Mucosa of descending colon (tissue), 3 donors: ENCODE results near the gene CD177. TPM values are rescaled to one million over a fixed set of nuclear protein-coding genes. Genes with fewer than 3 reads are reported as not detected.
"Not testable (repeated sequence)": the region's sequence is repeated elsewhere in the genome, so short reads cannot be mapped to it uniquely, and the experiment has no call there.

ENCODE experiments used
- ATAC-seq: fragments of 200-7000 bp; cut with Tn5 transposase; one replicate; pipeline ENCODE4 v1.9.1; 2020; ENCODE audit warnings: mild to moderate bottlenecking, moderate library complexity
- DNase-seq, 3 donors: peaks; one replicate each; pipeline ENCODE4 v3.0.0-alpha.2; 2020
- H3K36me3 ChIP-seq: fragments of 200-600 bp; one replicate; pipeline ENCODE4 v1.8.0; 2021; ENCODE audit warnings: low read depth, mild to moderate bottlenecking
- H3K4me1 ChIP-seq: fragments of 200-600 bp; one replicate; pipeline ENCODE4 v1.8.0; 2021; ENCODE audit warnings: low read depth, mild to moderate bottlenecking
- H3K4me3 ChIP-seq: fragments of 200-600 bp; one replicate; pipeline ENCODE4 v1.8.0; 2021; ENCODE audit warnings: mild to moderate bottlenecking
- H3K9me3 ChIP-seq: fragments of 200-600 bp; one replicate; pipeline ENCODE4 v1.8.0; 2021; ENCODE audit warnings: mild to moderate bottlenecking
- intact Hi-C, 2 donors: fragments of 100-400 bp; cut with DNase I in 1 of 2; cut with micrococcal nuclease in 1 of 2; formaldehyde crosslinking; loops; one replicate each; pipeline versions ENCODE4 v1.11.0 to v1.11.1; 2022; cut with DNase I, micrococcal nuclease
- total RNA-seq, 3 donors: library from RNA; stranded (reverse); fragmentation: NEBNext Ultra II Directional in 2 of 3; extraction: Animal tissue kit (Norgen Biotek cat#: 25700) in 2 of 3; gene quantifications; one replicate each; pipeline versions ENCODE4 v1.2.1 to v1.2.4, GENCODE V29; 2021 to 2023
- TF ChIP-seq, protein P1 (sequence below): fragments of 200-600 bp; IDR thresholded peaks from one replicate; pipeline ENCODE4 v1.8.0; 2022; ENCODE audit warnings: antibody characterized with exemption, mild to moderate bottlenecking
- donor health status: DM: no; HTN: no; CAD: no; lungs with moderate emphysema.
- donor health status: DM: no; HTN: no; CAD: no.
- donor health status: DM: no; HTN: yes; CAD: no.

CD177 gene
- total RNA-seq, 3 donors from 2014 or later = 202 to 349 (median 232) TPM

- no peaks in the 10 kb centered on the region for H3K9me3 ChIP-seq
- ATAC-seq (peak; percentile 91), DNase-seq (peak in 2 of 3 donors; percentile 49 to 58)
- TF ChIP-seq, protein P1, sequence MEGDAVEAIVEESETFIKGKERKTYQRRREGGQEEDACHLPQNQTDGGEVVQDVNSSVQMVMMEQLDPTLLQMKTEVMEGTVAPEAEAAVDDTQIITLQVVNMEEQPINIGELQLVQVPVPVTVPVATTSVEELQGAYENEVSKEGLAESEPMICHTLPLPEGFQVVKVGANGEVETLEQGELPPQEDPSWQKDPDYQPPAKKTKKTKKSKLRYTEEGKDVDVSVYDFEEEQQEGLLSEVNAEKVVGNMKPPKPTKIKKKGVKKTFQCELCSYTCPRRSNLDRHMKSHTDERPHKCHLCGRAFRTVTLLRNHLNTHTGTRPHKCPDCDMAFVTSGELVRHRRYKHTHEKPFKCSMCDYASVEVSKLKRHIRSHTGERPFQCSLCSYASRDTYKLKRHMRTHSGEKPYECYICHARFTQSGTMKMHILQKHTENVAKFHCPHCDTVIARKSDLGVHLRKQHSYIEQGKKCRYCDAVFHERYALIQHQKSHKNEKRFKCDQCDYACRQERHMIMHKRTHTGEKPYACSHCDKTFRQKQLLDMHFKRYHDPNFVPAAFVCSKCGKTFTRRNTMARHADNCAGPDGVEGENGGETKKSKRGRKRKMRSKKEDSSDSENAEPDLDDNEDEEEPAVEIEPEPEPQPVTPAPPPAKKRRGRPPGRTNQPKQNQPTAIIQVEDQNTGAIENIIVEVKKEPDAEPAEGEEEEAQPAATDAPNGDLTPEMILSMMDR = no peak
- H3K4me1 ChIP-seq = peaks cover 15% of the 10 kb centered on the region
- H3K4me3 ChIP-seq = no peak overlapping the region
- intact Hi-C loops = no loop called here
- no peaks in the 10 kb centered on the region for H3K36me3 ChIP-seq
Measured at GRCh38 chr19:43329989-43330388, 23.5 kb upstream of the CD177 start.

GRCh38 chr19:43330726-43331434 is 22.6 kb upstream of the CD177 start:
- Histone ChIP-seq H3K36me3 (no peaks in the 10 kb centered on the region), H3K4me3 (no peak overlapping the region), H3K4me1 (peaks cover 15% of the 10 kb centered on the region), H3K9me3 (no peaks in the 10 kb centered on the region)
- ATAC-seq (no peak), DNase-seq (no peak)
- TF ChIP-seq, protein P1 = no peak
- intact Hi-C loops = no loop called here

DNA sequence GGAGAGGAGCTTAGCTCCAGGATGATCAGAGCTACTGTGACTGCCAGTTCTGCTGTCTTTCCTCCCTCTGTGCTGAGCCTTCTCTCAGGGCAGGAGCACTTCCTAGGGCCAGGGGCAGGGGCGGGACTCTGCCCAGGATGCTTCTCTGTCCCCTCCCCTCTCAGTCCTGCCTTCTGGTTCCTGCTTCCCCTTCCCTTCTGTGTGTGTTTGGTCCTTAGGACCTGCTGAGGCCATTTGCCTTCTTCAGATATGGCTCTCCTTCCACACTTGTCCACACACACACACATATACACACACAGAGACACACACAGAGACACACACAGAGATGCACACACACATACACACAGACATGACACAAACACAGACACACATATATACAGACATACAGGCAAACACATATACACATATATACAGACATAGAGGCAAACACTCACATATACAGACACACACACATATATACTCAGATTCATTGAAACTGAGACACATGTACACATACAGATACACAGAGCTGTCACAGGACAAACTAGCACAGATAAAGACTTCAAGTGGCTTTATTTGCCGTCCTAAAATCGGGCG is 22.0 kb upstream of the CD177 start:
- H3K4me3 ChIP-seq = no peak overlapping the region
- H3K9me3 ChIP-seq = no peaks in the 10 kb centered on the region
- intact Hi-C loops = no loop called here
- no peak for DNase-seq
- peaks cover 15% of the 10 kb centered on the region for H3K4me1 ChIP-seq
- H3K36me3 ChIP-seq = no peaks in the 10 kb centered on the region
- ATAC-seq = no peak
- TF ChIP-seq, protein P1 = no peak

- H3K9me3 ChIP-seq = no peaks in the 10 kb centered on the region
- TF ChIP-seq, protein P1 = no peak
- DNase-seq = peak in 1 of 3 donors; percentile 54
- ATAC-seq = peak; percentile 76
- H3K4me1 ChIP-seq = peaks cover 15% of the 10 kb centered on the region
- H3K36me3 ChIP-seq = no peaks in the 10 kb centered on the region
- H3K4me3 ChIP-seq = no peak overlapping the region
- intact Hi-C loops = no loop called here
Measured at GRCh38 chr19:43332058-43332922, 21.2 kb upstream of the CD177 start.

GRCh38 chr19:43336508-43336907 is 17.0 kb upstream of the CD177 start:
- not testable (repeated sequence) for H3K36me3 ChIP-seq

GRCh38 chr19:43337737-43338136 is 15.7 kb upstream of the CD177 start:
- TF ChIP-seq, protein P1 = no peak
- no peaks in the 10 kb centered on the region for H3K4me1 ChIP-seq
- DNase-seq (peak; percentile 65 to 79 (median 66)), ATAC-seq (peak; percentile 79)
- intact Hi-C loops = no loop called here
- no peaks in the 10 kb centered on the region for H3K9me3 ChIP-seq
- no peak overlapping the region for H3K4me3 ChIP-seq
- H3K36me3 ChIP-seq = no peaks in the 10 kb centered on the region

More at GRCh38 chr19:43336508-43336907, 17.0 kb upstream of the CD177 start:
- H3K9me3 ChIP-seq, H3K4me3 ChIP-seq, DNase-seq, H3K4me1 ChIP-seq, ATAC-seq, intact Hi-C loops: not testable (repeated sequence)
